Neural progenitor cell (in vitro differentiated cells): ENCODE results near the gene GTF2F2.

Source experiments
- CTCF ChIP-seq: fragments of 200-600 bp; sonication (generic); IDR thresholded peaks from 2 replicates; pipeline ENCODE4 v1.5.1; 2017; ENCODE audit warnings: antibody characterized with exemption, mild to moderate bottlenecking
- EZH2 ChIP-seq: fragments of 200-600 bp; sonication (generic); IDR thresholded peaks from 2 replicates; pipeline ENCODE4 v1.6.1; 2017; ENCODE audit warnings: antibody characterized with exemption, mild to moderate bottlenecking, moderate library complexity

- TF ChIP-seq EZH2 (no peak), CTCF (no peak)
Observed at GRCh38 chr13:45282994-45283393, 162.7 kb downstream of the GTF2F2 start.
